Neutrophil (primary cell): Measurements from ENCODE around the gene THEMIS.
"Not testable (repeated sequence)": the region's sequence is repeated elsewhere in the genome, so short reads cannot be mapped to it uniquely, and the experiment has no call there.

Source experiments
- H3K27ac ChIP-seq: fragments of 200-600 bp; sonication (generic); 2 replicates; pipeline ENCODE4 v1.5.1; 2016; ENCODE audit warnings: mild to moderate bottlenecking, moderate library complexity
- H3K27me3 ChIP-seq: fragments of 200-600 bp; sonication (generic); 2 replicates; pipeline ENCODE4 v1.6.0; 2016; ENCODE audit warnings: mild to moderate bottlenecking
- H3K36me3 ChIP-seq: fragments of 200-600 bp; sonication (generic); 2 replicates; pipeline ENCODE4 v1.5.1; 2017
- H3K4me1 ChIP-seq, 2 experiments: fragments of 200-600 bp in 1 of 2; sonication (generic) in 1 of 2; 1 replicate in 1 of 2; 2 replicates in 1 of 2; pipeline versions ENCODE4 v1.5.1 to v1.6.1; 2013 to 2016; ENCODE audit warnings: low read depth in 1 of 2, low read length in 1 of 2, mild to moderate bottlenecking in 1 of 2, moderate library complexity in 1 of 2; ENCODE audit not compliant: control insufficient read depth in 1 of 2, insufficient read depth in 1 of 2
- H3K4me3 ChIP-seq, 2 experiments: fragments of 200-600 bp in 1 of 2; sonication (generic) in 1 of 2; 1 replicate in 1 of 2; 2 replicates in 1 of 2; pipeline ENCODE4 v1.5.1; 2013 to 2016; ENCODE audit warnings: low read depth in 1 of 2, low read length in 1 of 2, mild to moderate bottlenecking in 1 of 2, moderate library complexity in 1 of 2
- H3K9me3 ChIP-seq: fragments of 200-600 bp; sonication (generic); 2 replicates; pipeline ENCODE4 v1.5.1; 2016
- TF ChIP-seq, protein P1 (sequence below): fragments of 200-600 bp; sonication (generic); IDR thresholded peaks from 2 replicates; pipeline ENCODE4 v1.5.1; 2016; ENCODE audit warnings: antibody characterized with exemption

The THEMIS gene

DNA sequence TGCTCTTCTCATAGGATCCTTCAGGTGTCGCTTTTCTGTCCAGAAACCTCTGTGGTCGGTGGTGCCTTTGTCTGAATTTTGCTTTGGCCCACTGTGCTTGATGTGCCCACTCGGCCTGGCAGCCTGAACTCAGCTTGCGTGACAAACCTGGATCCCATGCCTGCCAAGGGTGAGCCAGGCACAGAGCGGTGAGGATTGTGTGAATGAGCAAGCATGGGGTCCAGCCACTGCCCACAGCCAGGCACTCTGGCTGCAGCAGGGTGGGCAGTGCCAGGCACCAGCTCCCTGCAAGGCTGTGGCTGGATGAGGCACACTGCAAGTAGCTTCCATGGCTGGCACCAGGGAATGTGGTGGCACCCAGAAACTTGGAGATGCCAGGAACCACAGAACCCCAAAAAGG, 110.3 kb downstream of the THEMIS start:
- Histone ChIP-seq H3K27ac (no peak overlapping the region), H3K4me3 (no peak overlapping the region), H3K9me3 (no peaks in the 10 kb centered on the region), H3K4me1 (no peaks in the 10 kb centered on the region), H3K27me3 (no peaks in the 10 kb centered on the region), H3K36me3 (no peaks in the 10 kb centered on the region)
- TF ChIP-seq, protein P1, sequence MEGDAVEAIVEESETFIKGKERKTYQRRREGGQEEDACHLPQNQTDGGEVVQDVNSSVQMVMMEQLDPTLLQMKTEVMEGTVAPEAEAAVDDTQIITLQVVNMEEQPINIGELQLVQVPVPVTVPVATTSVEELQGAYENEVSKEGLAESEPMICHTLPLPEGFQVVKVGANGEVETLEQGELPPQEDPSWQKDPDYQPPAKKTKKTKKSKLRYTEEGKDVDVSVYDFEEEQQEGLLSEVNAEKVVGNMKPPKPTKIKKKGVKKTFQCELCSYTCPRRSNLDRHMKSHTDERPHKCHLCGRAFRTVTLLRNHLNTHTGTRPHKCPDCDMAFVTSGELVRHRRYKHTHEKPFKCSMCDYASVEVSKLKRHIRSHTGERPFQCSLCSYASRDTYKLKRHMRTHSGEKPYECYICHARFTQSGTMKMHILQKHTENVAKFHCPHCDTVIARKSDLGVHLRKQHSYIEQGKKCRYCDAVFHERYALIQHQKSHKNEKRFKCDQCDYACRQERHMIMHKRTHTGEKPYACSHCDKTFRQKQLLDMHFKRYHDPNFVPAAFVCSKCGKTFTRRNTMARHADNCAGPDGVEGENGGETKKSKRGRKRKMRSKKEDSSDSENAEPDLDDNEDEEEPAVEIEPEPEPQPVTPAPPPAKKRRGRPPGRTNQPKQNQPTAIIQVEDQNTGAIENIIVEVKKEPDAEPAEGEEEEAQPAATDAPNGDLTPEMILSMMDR = no peak

DNA sequence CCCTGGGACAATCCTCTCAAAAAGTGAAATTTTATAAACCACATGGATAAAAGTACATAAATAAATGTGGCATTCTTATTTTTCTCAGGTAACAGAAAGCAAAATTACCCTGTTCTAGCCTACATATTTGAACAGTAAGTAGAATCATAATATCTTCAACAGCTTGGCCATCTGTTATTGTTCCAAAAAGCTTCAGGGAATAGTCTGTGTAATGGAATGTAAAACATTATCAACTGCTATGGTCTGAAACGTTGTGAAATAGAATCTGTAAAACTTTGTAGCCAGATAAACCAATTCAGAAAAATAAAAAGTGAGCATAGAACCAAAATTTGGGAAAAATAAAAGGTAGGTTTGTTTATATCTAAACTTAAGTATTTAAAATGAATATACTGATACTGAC, 114.7 kb downstream of the THEMIS start:
- TF ChIP-seq, protein P1 = no peak
- H3K27me3 ChIP-seq = no peaks in the 10 kb centered on the region
- H3K36me3 ChIP-seq = no peaks in the 10 kb centered on the region
- H3K4me3 ChIP-seq = no peak overlapping the region
- H3K27ac ChIP-seq = no peak overlapping the region
- H3K9me3 ChIP-seq = no peaks in the 10 kb centered on the region
- H3K4me1 ChIP-seq = no peaks in the 10 kb centered on the region

DNA sequence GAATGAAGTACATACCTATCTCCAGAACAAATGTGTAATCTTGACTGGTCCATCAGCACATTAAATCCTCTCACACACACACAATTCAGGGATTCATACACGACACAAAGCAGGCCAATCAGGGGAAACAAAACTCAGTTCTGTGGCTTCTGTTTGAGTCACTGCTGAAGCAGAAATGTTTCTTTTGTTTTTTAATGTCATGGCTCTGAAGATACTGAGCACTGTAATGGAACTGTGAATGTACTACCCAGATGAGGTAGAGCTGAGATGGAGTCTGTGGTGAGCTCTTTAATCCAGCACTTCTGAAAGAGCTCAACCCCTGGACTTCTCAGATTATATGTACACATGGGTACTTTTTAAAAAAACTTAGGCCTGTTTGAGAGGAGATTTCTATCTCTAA, 116.4 kb downstream of the THEMIS start:
- no peaks in the 10 kb centered on the region for H3K27me3 ChIP-seq
- H3K9me3 ChIP-seq = no peaks in the 10 kb centered on the region
- H3K36me3 ChIP-seq = no peaks in the 10 kb centered on the region
- H3K4me3 ChIP-seq = no peak overlapping the region
- H3K4me1 ChIP-seq = no peaks in the 10 kb centered on the region
- H3K27ac ChIP-seq = no peak overlapping the region
- TF ChIP-seq, protein P1 = no peak

DNA sequence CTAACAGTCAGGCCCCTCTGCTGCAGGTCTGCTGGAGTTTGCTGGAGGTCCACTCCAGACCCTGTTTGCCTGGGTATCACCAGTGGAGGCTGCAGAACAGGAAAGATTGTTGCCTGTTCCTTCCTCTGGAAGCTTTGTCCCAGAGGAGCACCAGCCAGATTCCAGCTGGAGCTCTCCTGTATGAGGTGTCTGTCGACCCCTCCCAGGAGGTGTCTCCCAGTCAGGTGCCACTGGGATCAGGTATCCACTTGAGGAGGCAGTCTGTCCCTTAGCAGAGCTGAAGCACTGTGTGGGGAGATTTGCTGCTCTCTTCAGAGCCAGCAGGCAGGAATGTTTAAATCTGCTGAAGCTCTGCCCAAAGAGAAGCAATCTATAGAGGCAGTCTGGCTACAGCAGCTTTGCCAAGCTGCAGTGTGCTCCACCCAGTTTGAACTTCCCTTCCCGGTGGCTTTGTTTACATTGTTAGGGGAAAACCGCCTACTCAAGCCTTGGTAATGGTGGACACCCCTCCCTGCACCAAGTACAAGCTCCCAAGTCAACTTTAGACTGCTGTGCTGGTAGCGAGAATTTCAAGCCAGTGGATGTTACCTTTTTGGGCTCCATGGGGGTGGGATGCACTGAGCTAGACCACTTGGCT, 119.1 kb downstream of the THEMIS start:
- not testable (repeated sequence) for H3K36me3 ChIP-seq, H3K9me3 ChIP-seq, H3K27me3 ChIP-seq, H3K4me3 ChIP-seq, H3K4me1 ChIP-seq, H3K27ac ChIP-seq

DNA sequence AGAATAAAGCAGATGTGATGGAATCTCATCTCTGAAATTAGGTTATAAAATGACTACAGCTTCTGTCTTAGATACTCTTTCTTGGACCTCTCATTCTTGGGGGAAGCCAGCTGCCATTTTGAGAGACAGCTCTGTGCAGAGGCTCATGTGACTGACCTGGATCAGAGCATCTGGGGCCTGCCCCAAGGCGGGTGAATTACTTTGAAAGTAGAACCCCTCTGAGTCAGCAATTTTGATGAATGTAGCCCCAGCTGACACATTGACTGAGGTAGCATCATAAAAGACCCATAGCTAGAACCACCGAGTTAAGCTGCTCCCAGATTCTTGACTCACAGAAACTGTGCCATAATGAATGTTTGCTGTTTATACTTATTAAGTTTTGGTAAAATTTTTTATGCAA, 124.5 kb downstream of the THEMIS start:
- Histone ChIP-seq H3K36me3 (no peaks in the 10 kb centered on the region), H3K9me3 (no peaks in the 10 kb centered on the region), H3K4me3 (no peak overlapping the region), H3K27me3 (no peaks in the 10 kb centered on the region), H3K4me1 (no peaks in the 10 kb centered on the region), H3K27ac (no peak overlapping the region)
- TF ChIP-seq, protein P1 = no peak

DNA sequence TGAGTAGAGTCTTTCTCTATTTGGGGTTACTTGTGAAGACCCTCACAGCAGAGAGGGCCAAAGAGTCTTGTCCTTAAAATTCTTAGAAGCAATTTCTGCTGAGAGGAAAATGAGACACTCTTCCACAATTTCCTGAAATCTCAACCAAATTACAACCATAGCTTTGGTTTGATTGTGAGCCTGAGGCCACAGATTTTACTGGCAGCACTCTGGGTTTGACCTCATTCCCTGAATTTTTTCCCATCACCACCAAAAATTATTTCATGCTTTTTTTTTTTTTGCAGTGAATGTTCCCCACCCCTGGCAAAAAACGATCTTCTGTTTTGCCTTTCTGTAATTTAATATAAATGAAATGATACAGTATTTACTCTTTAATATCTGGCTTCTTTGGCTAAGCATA, 125.5 kb downstream of the THEMIS start:
- no peaks in the 10 kb centered on the region for H3K4me1 ChIP-seq
- no peak overlapping the region for H3K27ac ChIP-seq
- H3K36me3 ChIP-seq = no peaks in the 10 kb centered on the region
- H3K4me3 ChIP-seq = no peak overlapping the region
- H3K27me3 ChIP-seq = no peaks in the 10 kb centered on the region
- TF ChIP-seq, protein P1 = no peak
- no peaks in the 10 kb centered on the region for H3K9me3 ChIP-seq
